Esophagus squamous epithelium (tissue), 5 donors: ENCODE data around the gene AIF1. TPM values are rescaled to one million over a fixed set of nuclear protein-coding genes. Genes with fewer than 3 reads are reported as not detected.

Source experiments
- DNase-seq: peaks from one replicate; lab custom pipeline; 2025; lab: John Stamatoyannopoulos, UW
- H3K27ac ChIP-seq, 4 donors: fragments of 200-600 bp; sonication (generic); one replicate each; pipeline ENCODE4 v1.5.1; 2016 to 2019; ENCODE audit warnings: mild to moderate bottlenecking in 1 of 4
- H3K27me3 ChIP-seq, 4 donors: fragments of 200-600 bp; sonication (generic); 1 replicate in 3 of 4; 2 replicates in 1 of 4; pipeline versions ENCODE4 v1.5.1 to v1.6.0; 2017 to 2021; ENCODE audit warnings: antibody characterized with exemption in 1 of 4
- H3K36me3 ChIP-seq, 3 donors: fragments of 200-600 bp; sonication (generic); one replicate each; pipeline ENCODE4 v1.5.1; 2016 to 2019
- H3K4me1 ChIP-seq, 3 donors: fragments of 200-600 bp; sonication (generic); one replicate each; pipeline ENCODE4 v1.5.1; 2017 to 2019
- H3K4me3 ChIP-seq, 4 donors: fragments of 200-600 bp; sonication (generic); 1 replicate in 3 of 4; 2 replicates in 1 of 4; pipeline ENCODE4 v1.5.1; 2016 to 2019; ENCODE audit warnings: mild to moderate bottlenecking in 2 of 4, moderate library complexity in 1 of 4
- H3K9me3 ChIP-seq, 3 donors: fragments of 200-600 bp; sonication (generic); one replicate each; pipeline ENCODE4 v1.5.1; 2016 to 2019
- POLR2A ChIP-seq, 4 donors: fragments of 450-650 bp; IDR thresholded peaks; one replicate each; pipeline ENCODE4 v1.6.1; 2017; ENCODE audit warnings: antibody characterized with exemption in 4 of 4, mild to moderate bottlenecking in 4 of 4, moderate library complexity in 3 of 4
- WGBS, 2 donors: methylation state at CpG; one replicate each; pipeline ENCODE4 v1.1.5; 2018; 5-methylcytosine and 5-hydroxymethylcytosine counted together
- intact Hi-C: fragments of 100-400 bp; cut with DNase I; formaldehyde crosslinking; loops from one replicate; pipeline ENCODE4 v1.15.0; 2022
- total RNA-seq, 4 donors: library from RNA; depleted of rRNA; stranded (reverse); fragments of >200 nt; gene quantifications; one replicate each; pipeline ENCODE4 v1.1.0, GENCODE V29; 2016
- TF ChIP-seq, protein P1 (sequence below), 6 experiments: fragments of 450-650 bp in 4 of 6; fragments of 200-600 bp in 2 of 6; sonication (generic) in 2 of 6; IDR thresholded peaks; one replicate each; pipeline ENCODE4 v1.5.1; 2016 to 2019; ENCODE audit warnings: antibody characterized with exemption in 6 of 6, mild to moderate bottlenecking in 4 of 6, moderate library complexity in 4 of 6
- donor health status: DM: yes; HTN: yes; CAD: no.

The AIF1 gene
- total RNA-seq, 4 donors from 2014 or later = 2.4 to 30.7 (median 15.1) TPM

DNA sequence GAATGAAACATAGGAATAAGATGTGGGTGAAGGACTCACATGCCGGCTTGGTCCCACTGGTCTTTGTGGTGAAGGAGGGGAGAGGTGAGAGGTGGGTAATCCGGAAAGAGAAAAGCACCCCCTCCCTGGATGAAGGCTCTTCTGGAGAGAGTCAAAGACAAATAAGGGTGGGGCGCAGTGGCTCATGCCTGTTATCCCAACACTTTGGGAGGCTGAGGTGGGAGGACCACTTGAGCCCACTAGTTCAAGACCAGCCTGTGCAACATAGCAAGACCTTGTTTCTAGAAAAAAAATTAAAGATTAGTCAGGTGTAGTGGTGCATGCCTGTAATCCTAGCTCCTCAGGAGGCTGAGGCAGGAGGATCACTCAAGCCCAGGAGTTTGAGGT lies 35.9 kb upstream of the AIF1 start:
- 78 to 87% methylated on average over 3 of the region's 3 CpGs for WGBS, 2 donors
- Histone ChIP-seq H3K36me3 (no peaks in the 10 kb centered on the region), H3K27ac (no peak overlapping the region), H3K4me1 (peaks cover 16 to 37% (median 18%) of the 10 kb centered on the region in 3 donors), H3K27me3 (peaks cover 0 to 12% (median 0%) of the 10 kb centered on the region in 4 donors), H3K4me3 (no peak overlapping the region), H3K9me3 (no peaks in the 10 kb centered on the region)
- no peak for DNase-seq
- intact Hi-C loops = no loop called here
- TF ChIP-seq, protein P1, sequence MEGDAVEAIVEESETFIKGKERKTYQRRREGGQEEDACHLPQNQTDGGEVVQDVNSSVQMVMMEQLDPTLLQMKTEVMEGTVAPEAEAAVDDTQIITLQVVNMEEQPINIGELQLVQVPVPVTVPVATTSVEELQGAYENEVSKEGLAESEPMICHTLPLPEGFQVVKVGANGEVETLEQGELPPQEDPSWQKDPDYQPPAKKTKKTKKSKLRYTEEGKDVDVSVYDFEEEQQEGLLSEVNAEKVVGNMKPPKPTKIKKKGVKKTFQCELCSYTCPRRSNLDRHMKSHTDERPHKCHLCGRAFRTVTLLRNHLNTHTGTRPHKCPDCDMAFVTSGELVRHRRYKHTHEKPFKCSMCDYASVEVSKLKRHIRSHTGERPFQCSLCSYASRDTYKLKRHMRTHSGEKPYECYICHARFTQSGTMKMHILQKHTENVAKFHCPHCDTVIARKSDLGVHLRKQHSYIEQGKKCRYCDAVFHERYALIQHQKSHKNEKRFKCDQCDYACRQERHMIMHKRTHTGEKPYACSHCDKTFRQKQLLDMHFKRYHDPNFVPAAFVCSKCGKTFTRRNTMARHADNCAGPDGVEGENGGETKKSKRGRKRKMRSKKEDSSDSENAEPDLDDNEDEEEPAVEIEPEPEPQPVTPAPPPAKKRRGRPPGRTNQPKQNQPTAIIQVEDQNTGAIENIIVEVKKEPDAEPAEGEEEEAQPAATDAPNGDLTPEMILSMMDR (IDR thresholded peaks at IDR 0.05) = no peak
- TF ChIP-seq POLR2A (IDR thresholded peaks at IDR 0.05) = no peak

DNA sequence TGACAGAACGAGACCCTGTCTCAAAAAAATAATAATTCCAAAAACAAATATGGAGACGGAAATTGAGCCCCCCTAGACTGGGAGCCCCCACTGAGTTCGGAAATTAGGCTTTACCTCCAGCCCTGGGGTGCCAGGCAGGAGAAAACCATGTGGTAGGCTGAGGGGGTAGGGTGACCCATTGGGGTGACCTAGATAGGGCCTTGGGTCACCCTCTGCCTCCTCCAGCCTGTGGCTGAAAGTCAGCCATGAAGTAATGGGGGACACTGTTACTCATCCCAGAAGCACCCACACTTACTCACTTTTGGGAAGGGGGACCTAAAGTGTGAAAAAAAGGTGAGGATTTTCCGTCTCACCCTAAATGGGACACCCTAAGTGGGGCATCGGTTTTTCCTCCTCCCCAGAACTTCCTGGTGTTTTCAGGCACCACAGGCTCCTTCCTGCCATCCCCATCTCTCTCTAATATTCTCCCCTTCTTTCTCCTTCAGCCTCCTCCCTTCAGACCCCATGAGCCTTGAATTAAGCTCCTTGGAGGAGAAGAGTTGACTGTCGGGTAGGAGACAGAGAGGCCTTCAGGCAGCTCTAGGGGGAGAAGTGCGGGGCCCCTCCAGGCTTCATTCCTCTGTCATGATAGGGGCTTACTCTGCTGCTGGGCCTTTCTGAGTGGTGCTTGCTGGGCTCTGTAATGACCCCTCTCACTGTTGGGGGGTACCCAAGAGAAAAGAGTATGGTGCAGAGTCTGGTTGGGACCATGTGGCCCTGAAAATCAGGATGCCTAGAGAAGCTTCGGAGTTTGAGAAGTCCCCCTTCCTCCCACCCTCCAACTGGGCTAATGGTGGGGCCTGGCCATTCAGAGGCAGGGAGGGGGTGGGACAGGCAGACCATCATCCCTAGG lies 35.2 kb upstream of the AIF1 start:
- H3K36me3 ChIP-seq = no peaks in the 10 kb centered on the region
- peak overlapping the region in 3 of 4 donors; percentile 72 to 84 (median 82) for H3K4me3 ChIP-seq
- TF ChIP-seq, protein P1 (IDR thresholded peaks at IDR 0.05) = no peak
- TF ChIP-seq POLR2A (IDR thresholded peaks at IDR 0.05) = no peak
- H3K4me1 ChIP-seq = peaks cover 16 to 37% (median 18%) of the 10 kb centered on the region in 3 donors
- peak overlapping the region in 2 of 4 donors; percentile 81 to 87 for H3K27ac ChIP-seq
- DNase-seq = no peak
- peaks cover 0 to 9% (median 0%) of the 10 kb centered on the region in 4 donors for H3K27me3 ChIP-seq
- H3K9me3 ChIP-seq = no peaks in the 10 kb centered on the region
- 83% methylated on average over 6 to 8 of the region's 8 CpGs for WGBS, 2 donors
- intact Hi-C loops = no loop called here

DNA sequence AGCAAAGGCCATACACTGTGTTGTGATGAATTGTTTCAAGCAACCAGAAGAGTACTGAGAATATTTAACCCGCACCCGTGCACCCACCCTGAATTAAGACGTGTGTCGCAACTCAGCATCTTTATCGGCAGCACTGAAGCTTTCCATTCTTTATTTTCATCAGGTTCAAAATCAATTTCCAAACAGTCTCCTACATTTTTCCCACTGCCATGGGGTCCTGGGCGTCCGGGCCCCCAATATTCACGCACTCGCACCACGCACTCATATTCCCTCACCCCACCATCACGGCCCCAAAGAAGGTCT lies 34.6 kb upstream of the AIF1 start:
- H3K4me1 ChIP-seq = peaks cover 16 to 31% (median 18%) of the 10 kb centered on the region in 3 donors
- DNase-seq = no peak
- H3K27ac ChIP-seq = peak overlapping the region; percentile 71 to 88 (median 84)
- peak overlapping the region; percentile 53 to 84 (median 77) for H3K4me3 ChIP-seq
- WGBS, 2 donors = 33 to 46% methylated on average over 11 of the region's 11 CpGs
- intact Hi-C loops = no loop called here
- H3K27me3 ChIP-seq = peaks cover 0 to 8% (median 0%) of the 10 kb centered on the region in 4 donors
- no peaks in the 10 kb centered on the region for H3K9me3 ChIP-seq
- TF ChIP-seq, protein P1 (IDR thresholded peaks at IDR 0.05) = no peak
- no peak for TF ChIP-seq POLR2A (IDR thresholded peaks at IDR 0.05)
- no peaks in the 10 kb centered on the region for H3K36me3 ChIP-seq

DNA sequence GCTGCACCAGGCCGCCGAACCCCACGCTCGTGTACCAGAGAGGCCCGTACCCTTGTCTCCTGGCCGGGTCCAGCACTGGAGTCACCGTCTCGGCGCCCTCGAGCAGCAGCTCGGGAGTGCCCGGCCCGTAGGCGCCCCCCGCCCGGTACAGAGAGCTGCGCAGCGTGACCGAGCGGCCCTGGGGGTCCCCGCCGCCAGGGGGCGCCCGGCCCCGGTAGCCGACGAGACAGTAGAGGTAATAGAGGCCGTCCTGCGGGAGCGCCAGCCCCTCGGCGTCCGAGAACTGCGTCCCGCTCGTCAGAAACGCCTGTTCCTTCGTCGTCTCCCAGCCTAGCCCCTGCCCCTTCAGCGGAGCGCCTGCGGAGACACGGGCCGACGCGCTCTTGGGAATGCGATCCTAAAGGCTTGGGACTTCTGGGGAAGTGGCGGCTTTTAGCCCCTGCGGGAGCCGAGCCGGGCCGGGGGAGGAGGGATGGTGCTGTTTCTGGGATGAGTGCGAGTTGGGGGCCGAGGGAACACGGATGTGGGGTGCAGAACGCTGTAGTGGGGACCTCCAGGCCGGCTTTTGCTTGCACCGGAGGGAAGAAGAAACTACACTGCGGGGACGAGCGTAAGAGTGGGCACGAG lies 34.1 kb upstream of the AIF1 start:
- WGBS, 2 donors = 0 to 1% methylated on average over 1 to 22 of the region's 62 CpGs
- peak overlapping the region; percentile 71 to 88 (median 84) for H3K27ac ChIP-seq
- H3K4me3 ChIP-seq = peak overlapping the region; percentile 53 to 84 (median 77)
- TF ChIP-seq, protein P1 (IDR thresholded peaks at IDR 0.05) = peak; percentile 92 to 98 (median 94)
- TF ChIP-seq POLR2A (IDR thresholded peaks at IDR 0.05) = peak in 1 of 4 donors; percentile 65
- H3K36me3 ChIP-seq = no peaks in the 10 kb centered on the region
- H3K27me3 ChIP-seq = peaks cover 0 to 4% (median 0%) of the 10 kb centered on the region in 4 donors
- peaks cover 16 to 34% (median 22%) of the 10 kb centered on the region in 3 donors for H3K4me1 ChIP-seq
- no peaks in the 10 kb centered on the region for H3K9me3 ChIP-seq
- no peak for DNase-seq
- intact Hi-C loops = no loop called here
